Kidney (tissue), 14 donors: ENCODE results near the gene SSNA1. TPM values are rescaled to one million over a fixed set of nuclear protein-coding genes. Genes with fewer than 3 reads are reported as not detected.

ENCODE experiments used
- DNase-seq, 5 donors: peaks; one replicate each; pipeline ENCODE4 v3.0.0-alpha.2; 2013 to 2020
- FAIRE-seq: peaks from 2 replicates; lab custom pipeline; 2012; peaks lifted over from hg19 to GRCh38; lab: Jason Lieb, UNC
- H3K27ac ChIP-seq, 2 donors: one replicate each; pipeline ENCODE4 v1.7.0; 2013; ENCODE audit warnings: low read depth in 2 of 2, low read length in 2 of 2, inconsistent platforms in 1 of 2
- H3K27me3 ChIP-seq: one replicate; pipeline ENCODE4 v1.7.1; 2013; ENCODE audit warnings: low read length, inconsistent platforms; ENCODE audit not compliant: control insufficient read depth, insufficient read depth
- H3K36me3 ChIP-seq, 3 donors: one replicate each; pipeline versions ENCODE4 v1.7.0 to v1.7.1; 2013; ENCODE audit warnings: low read length in 3 of 3, control low read depth in 1 of 3, inconsistent platforms in 1 of 3; ENCODE audit not compliant: insufficient read depth in 3 of 3, control insufficient read depth in 2 of 3
- H3K4me1 ChIP-seq, 3 donors: one replicate each; pipeline versions ENCODE4 v1.7.0 to v1.7.1; 2013; ENCODE audit warnings: low read length in 3 of 3, inconsistent platforms in 1 of 3, low read depth in 1 of 3; ENCODE audit not compliant: control insufficient read depth in 2 of 3, insufficient read depth in 2 of 3
- H3K4me3 ChIP-seq, 3 donors: one replicate each; pipeline versions ENCODE4 v1.7.0 to v1.8.1; 2013; ENCODE audit warnings: low read length in 3 of 3, control low read depth in 1 of 3, inconsistent platforms in 1 of 3
- H3K9ac ChIP-seq, 3 donors: one replicate each; pipeline versions ENCODE4 v1.7.0 to v1.7.1; 2013; ENCODE audit warnings: low read length in 3 of 3, control low read depth in 1 of 3, inconsistent platforms in 1 of 3
- H3K9me3 ChIP-seq, 3 donors: one replicate each; pipeline versions ENCODE4 v1.7.0 to v1.7.1; 2013; ENCODE audit warnings: low read length in 3 of 3, control low read depth in 1 of 3, inconsistent platforms in 1 of 3; ENCODE audit not compliant: control insufficient read depth in 2 of 3, insufficient read depth in 1 of 3
- intact Hi-C: fragments of 100-400 bp; cut with DNase I; formaldehyde crosslinking; loops from one replicate; pipeline ENCODE4 v1.11.1; 2022
- polyA plus RNA-seq: library from polyadenylated mRNA; stranded (reverse); fragments of 350-450 nt; fragmentation: Illumina TruSeq; extraction: RNeasy Lipid Tissue Mini Kit (QIAGEN cat#74804); gene quantifications from one replicate; pipeline ENCODE4 v1.2.3, GENCODE V29; 2014; ENCODE audit warnings: low read depth, low replicate concordance; ENCODE audit not compliant: insufficient read depth
- total RNA-seq: library from RNA; stranded (reverse); fragmentation: NEBNext Ultra II Directional; extraction: Animal tissue kit (Norgen Biotek cat#: 25700); gene quantifications from one replicate; pipeline ENCODE4 v1.2.1, GENCODE V29; 2021
- TF ChIP-seq, protein P1 (sequence below): IDR thresholded peaks from 3 replicates; pipeline ENCODE4 v1.5.1; 2012; ENCODE audit warnings: mild to moderate bottlenecking, moderate library complexity, borderline replicate concordance; ENCODE audit not compliant: insufficient read depth; ENCODE audit errors: extremely low read depth
- donor health status: control.
- donor health status: control.
- donor health status: control.
- donor health status: control.
- donor health status: control.
- donor health status: DM: yes; HTN: yes; CAD: no.
- donor health status: Normal renal cell carcinoma (clear cell type).

SSNA1 gene
- total and polyA plus RNA-seq, 2 donors from 2014 or later: 52.5 to 131 TPM

DNA sequence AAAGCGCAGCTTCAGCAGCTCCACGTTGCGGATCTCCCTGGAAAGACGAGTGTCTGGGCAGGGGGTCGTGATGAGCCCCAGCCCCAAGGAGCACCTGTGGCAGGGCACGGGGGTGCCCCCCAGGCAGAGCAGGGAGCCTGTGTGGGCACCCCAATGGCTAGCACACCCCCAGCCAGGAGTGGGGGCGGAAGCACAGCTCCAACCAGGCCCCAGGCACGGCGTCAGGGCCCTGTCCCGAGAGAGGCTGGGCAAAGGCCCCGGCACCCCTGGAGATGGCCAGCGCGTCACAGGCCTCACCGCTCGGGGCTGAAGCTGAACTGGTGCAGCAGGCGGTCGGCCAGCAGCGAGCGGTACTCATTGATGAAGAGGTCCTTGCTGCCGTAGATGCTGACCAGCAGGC is 8.0 kb upstream of the SSNA1 start:
- TF ChIP-seq, protein P1, sequence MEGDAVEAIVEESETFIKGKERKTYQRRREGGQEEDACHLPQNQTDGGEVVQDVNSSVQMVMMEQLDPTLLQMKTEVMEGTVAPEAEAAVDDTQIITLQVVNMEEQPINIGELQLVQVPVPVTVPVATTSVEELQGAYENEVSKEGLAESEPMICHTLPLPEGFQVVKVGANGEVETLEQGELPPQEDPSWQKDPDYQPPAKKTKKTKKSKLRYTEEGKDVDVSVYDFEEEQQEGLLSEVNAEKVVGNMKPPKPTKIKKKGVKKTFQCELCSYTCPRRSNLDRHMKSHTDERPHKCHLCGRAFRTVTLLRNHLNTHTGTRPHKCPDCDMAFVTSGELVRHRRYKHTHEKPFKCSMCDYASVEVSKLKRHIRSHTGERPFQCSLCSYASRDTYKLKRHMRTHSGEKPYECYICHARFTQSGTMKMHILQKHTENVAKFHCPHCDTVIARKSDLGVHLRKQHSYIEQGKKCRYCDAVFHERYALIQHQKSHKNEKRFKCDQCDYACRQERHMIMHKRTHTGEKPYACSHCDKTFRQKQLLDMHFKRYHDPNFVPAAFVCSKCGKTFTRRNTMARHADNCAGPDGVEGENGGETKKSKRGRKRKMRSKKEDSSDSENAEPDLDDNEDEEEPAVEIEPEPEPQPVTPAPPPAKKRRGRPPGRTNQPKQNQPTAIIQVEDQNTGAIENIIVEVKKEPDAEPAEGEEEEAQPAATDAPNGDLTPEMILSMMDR: no peak
- Histone ChIP-seq H3K27me3 (no peaks in the 10 kb centered on the region), H3K9me3 (no peaks in the 10 kb centered on the region), H3K4me3 (no peak overlapping the region), H3K4me1 (no peaks in the 10 kb centered on the region), H3K36me3 (peaks cover 0 to 26% (median 22%) of the 10 kb centered on the region in 3 donors), H3K9ac (no peak overlapping the region), H3K27ac (no peak overlapping the region)
- FAIRE-seq (no peak), DNase-seq (no peak)
- intact Hi-C loops: no loop called here

DNA sequence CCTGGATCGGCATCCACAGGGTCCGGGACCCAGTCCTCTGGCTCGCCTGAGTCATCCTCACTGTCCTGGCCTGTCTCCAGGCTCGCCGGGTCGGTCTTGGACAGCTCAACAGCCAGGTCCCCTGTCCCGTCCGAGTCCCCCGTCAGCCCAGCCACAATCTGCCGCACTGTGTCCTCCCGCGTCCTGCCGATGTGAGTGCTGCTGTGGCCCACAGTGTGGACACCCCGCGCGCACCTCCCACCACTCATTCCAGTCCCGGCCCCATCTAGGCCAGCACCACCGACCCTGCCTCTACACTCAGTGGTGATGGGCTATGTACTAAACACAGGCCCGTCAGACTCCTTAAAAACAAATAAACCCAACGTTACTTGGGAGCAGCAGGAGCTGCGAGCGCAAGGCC is 6.8 kb upstream of the SSNA1 start:
- no peaks in the 10 kb centered on the region for H3K27me3 ChIP-seq
- peaks cover 0 to 5% (median 4%) of the 10 kb centered on the region in 3 donors for H3K4me1 ChIP-seq
- intact Hi-C loops: no loop called here
- peaks cover 0 to 27% (median 26%) of the 10 kb centered on the region in 3 donors for H3K36me3 ChIP-seq
- TF ChIP-seq, protein P1: no peak
- no peaks in the 10 kb centered on the region for H3K9me3 ChIP-seq
- no peak overlapping the region for H3K9ac ChIP-seq
- DNase-seq (no peak), FAIRE-seq (no peak)
- no peak overlapping the region for H3K27ac ChIP-seq
- no peak overlapping the region for H3K4me3 ChIP-seq

DNA sequence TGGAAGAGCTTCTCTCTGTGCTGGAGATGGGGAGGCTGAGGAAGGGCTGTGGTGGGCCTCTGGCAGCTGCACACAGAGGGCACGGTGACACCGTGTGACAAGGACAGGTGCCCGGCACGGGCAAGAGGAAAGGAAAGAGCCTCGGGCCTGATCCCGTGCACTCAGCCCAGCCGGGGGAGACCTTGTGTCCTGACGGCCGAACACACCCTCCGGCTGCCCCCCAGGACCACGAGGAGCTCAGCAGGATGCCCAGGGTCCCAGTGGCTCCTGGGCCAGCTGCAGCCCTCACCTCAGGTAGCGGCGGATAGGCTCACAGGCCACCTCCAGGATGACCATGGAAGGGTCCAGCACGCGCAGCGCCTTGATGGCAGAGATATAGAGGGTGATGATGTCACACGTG is 5.6 kb upstream of the SSNA1 start:
- intact Hi-C loops: no loop called here
- Histone ChIP-seq H3K9me3 (no peaks in the 10 kb centered on the region), H3K36me3 (peaks cover 0 to 27% (median 26%) of the 10 kb centered on the region in 3 donors), H3K27ac (no peak overlapping the region), H3K4me3 (no peak overlapping the region), H3K27me3 (no peaks in the 10 kb centered on the region), H3K9ac (no peak overlapping the region), H3K4me1 (peaks cover 4 to 17% (median 14%) of the 10 kb centered on the region in 3 donors)
- no peak for DNase-seq
- FAIRE-seq: no peak
- TF ChIP-seq, protein P1: no peak

DNA sequence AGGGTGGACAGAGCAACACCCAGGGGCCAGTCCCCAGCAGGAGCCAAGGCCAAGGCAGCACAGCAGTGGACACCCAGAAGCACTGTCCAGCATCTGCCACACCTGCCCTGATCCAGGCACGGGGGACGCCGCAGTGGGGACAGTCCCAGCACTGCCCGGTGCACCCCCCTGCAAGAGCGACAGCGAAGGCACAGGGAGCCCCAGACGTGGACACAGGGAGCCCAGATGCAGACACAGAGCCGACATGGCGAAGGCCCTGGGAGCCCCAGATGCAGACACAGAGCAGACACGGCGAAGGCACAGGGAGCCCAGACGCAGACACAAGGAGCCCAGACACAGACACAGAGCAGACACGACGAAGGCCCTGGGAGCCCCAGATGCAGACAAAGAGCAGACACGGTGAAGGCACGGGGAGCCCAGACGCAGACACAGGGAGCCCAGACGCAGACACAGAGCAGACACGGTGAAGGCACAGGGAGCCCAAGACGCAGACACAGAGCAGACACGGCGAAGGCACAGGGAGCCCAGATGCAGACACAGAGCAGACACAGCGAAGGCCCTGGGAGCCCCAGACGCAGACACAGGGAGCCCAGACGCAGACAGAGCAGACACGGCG is 4.4 kb upstream of the SSNA1 start:
- intact Hi-C loops: no loop called here
- peaks cover 0 to 27% (median 26%) of the 10 kb centered on the region in 3 donors for H3K36me3 ChIP-seq

More for the DNA sequence above, 4.4 kb upstream of the SSNA1 start:
- DNase-seq: no peak
- Histone ChIP-seq H3K9me3 (no peaks in the 10 kb centered on the region), H3K9ac (no peak overlapping the region), H3K27ac (no peak overlapping the region), H3K27me3 (no peaks in the 10 kb centered on the region), H3K4me3 (no peak overlapping the region), H3K4me1 (peaks cover 4 to 19% (median 14%) of the 10 kb centered on the region in 3 donors)
- TF ChIP-seq, protein P1: no peak
- no peak for FAIRE-seq
